Measurements from ENCODE around the gene OSBP2.

GRCh38 chr22:30876915-30877553, 182.4 kb downstream of the OSBP2 start:
- TF ChIP-seq SIN3A (IDR thresholded peaks at IDR 0.05; ENCODE audit: borderline replicate concordance, insufficient read depth, low read length): no peak
- no peak for TF ChIP-seq POLR2AphosphoS5 (IDR thresholded peaks at IDR 0.05; ENCODE audit: low read depth, low read length)

Measured in PFSK-1 (cell line).